HG03139 (cell line): ENCODE measurements around the gene TLK1.
"Not testable (repeated sequence)": the region's sequence is repeated elsewhere in the genome, so short reads cannot be mapped to it uniquely, and the experiment has no call there.

Experiments
- ATAC-seq: cut with Tn5 transposase; IDR thresholded peaks from one replicate; pipeline ENCODE4 v1.9.1; 2021; ENCODE audit not compliant: unreplicated experiment

TLK1 gene

GRCh38 chr2:171146633-171147032 lies 14.1 kb downstream of the TLK1 start:
- no peak for ATAC-seq

- no peak for ATAC-seq
Measured at GRCh38 chr2:171146071-171146470, 14.6 kb downstream of the TLK1 start.

- ATAC-seq, result no peak
Measured at GRCh38 chr2:171143670-171144062, 17.0 kb downstream of the TLK1 start.

- ATAC-seq, result no peak
Measured at GRCh38 chr2:171142398-171142797, 18.3 kb downstream of the TLK1 start.

GRCh38 chr2:171141320-171141719 lies 19.4 kb downstream of the TLK1 start:
- ATAC-seq, result no peak

GRCh38 chr2:171139860-171140259 lies 20.8 kb downstream of the TLK1 start:
- ATAC-seq, result no peak

GRCh38 chr2:171136024-171136423 lies 24.7 kb downstream of the TLK1 start:
- no peak for ATAC-seq

- ATAC-seq, result no peak
Measured at GRCh38 chr2:171134624-171135230, 26.0 kb downstream of the TLK1 start.

- ATAC-seq, result no peak
Measured at GRCh38 chr2:171132086-171132485, 28.6 kb downstream of the TLK1 start.

GRCh38 chr2:171128461-171128860 lies 32.2 kb downstream of the TLK1 start:
- no peak for ATAC-seq

- ATAC-seq, result no peak
Measured at GRCh38 chr2:171124541-171124940, 36.2 kb downstream of the TLK1 start.

GRCh38 chr2:171109571-171109970 lies 51.1 kb downstream of the TLK1 start:
- ATAC-seq, result no peak

GRCh38 chr2:171109020-171109419 lies 51.7 kb downstream of the TLK1 start:
- no peak for ATAC-seq

- no peak for ATAC-seq
Measured at GRCh38 chr2:171107803-171108202, 52.9 kb downstream of the TLK1 start.

- ATAC-seq, result no peak
Measured at GRCh38 chr2:171104379-171104778, 56.3 kb downstream of the TLK1 start.

- no peak for ATAC-seq
Measured at GRCh38 chr2:171102802-171103201, 57.9 kb downstream of the TLK1 start.

- no peak for ATAC-seq
Measured at GRCh38 chr2:171100370-171100769, 60.3 kb downstream of the TLK1 start.

GRCh38 chr2:171098607-171099006 lies 62.1 kb downstream of the TLK1 start:
- no peak for ATAC-seq

- ATAC-seq, result no peak
Measured at GRCh38 chr2:171095014-171095582, 65.6 kb downstream of the TLK1 start.

- not testable (repeated sequence) for ATAC-seq
Measured at GRCh38 chr2:171091517-171091916, 69.2 kb downstream of the TLK1 start.

- ATAC-seq, result no peak
Measured at GRCh38 chr2:171089489-171089888, 71.2 kb downstream of the TLK1 start.

GRCh38 chr2:171088057-171088834 lies 72.4 kb downstream of the TLK1 start:
- no peak for ATAC-seq
